Measurements from ENCODE around the gene TMEM253.

Gene TMEM253

DNA sequence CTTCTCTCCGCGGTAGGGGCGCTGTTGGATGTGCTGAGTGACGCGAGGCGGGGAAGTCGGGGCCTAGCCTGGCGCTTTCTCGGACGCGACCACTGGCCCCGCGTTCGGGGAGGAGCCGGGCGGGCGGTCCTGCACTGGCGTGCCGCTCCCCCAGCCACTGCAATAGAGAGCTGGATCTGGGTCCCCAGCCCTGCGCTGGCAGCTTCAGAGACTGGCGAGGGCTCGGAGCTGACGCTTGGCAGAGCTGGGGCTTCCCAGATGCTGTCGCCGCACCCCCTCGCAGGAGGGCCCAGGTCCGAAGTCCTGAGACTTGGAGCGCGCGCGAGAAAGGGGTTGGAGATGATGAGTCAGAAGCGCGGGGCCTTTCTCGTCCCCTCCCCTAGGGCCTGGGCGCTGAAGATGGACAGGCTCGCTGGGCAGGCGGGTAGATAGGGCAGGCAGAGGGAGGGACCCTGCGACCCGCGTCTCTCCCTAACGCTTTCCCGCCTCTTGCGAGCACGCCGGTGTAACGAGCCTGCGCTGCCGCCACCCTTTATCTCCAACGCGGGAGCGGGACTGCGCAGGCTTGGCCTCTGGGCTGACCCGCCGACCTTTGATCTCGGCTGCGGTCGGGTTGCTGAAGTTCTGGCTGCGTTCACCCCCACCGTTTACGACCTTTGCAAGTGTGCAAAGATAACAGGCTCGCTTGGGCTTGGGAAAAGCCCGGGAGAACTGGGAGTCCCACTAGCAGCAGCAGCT, 3.0 kb downstream of the TMEM253 start:
- DNase-seq (ENCODE audit: low read depth in 2 of 2, low spot score in 1 of 2), result peak; percentile 86 to 87

GRCh38 chr14:21104448-21105060, 3.7 kb downstream of the TMEM253 start:
- DNase-seq (ENCODE audit: low read depth in 2 of 2, low spot score in 1 of 2), result peak; percentile 31 to 48

- no peak for DNase-seq (ENCODE audit: low read depth in 2 of 2, low spot score in 1 of 2)
These were observed 4.2 kb downstream of the TMEM253 start for GRCh38 chr14:21105095-21105494.

GRCh38 chr14:21106176-21106497, 5.3 kb downstream of the TMEM253 start:
- no peak for DNase-seq (ENCODE audit: low read depth in 2 of 2, low spot score in 1 of 2)

- DNase-seq (ENCODE audit: low read depth in 2 of 2, low spot score in 1 of 2), result peak; percentile 32 to 56
These were observed 5.8 kb downstream of the TMEM253 start for GRCh38 chr14:21106498-21107282.

GRCh38 chr14:21107283-21107800, 6.5 kb downstream of the TMEM253 start:
- DNase-seq (ENCODE audit: low read depth in 2 of 2, low spot score in 1 of 2), result no peak

GRCh38 chr14:21108791-21109190, 7.9 kb downstream of the TMEM253 start:
- DNase-seq (ENCODE audit: low read depth in 2 of 2, low spot score in 1 of 2), result no peak

DNA sequence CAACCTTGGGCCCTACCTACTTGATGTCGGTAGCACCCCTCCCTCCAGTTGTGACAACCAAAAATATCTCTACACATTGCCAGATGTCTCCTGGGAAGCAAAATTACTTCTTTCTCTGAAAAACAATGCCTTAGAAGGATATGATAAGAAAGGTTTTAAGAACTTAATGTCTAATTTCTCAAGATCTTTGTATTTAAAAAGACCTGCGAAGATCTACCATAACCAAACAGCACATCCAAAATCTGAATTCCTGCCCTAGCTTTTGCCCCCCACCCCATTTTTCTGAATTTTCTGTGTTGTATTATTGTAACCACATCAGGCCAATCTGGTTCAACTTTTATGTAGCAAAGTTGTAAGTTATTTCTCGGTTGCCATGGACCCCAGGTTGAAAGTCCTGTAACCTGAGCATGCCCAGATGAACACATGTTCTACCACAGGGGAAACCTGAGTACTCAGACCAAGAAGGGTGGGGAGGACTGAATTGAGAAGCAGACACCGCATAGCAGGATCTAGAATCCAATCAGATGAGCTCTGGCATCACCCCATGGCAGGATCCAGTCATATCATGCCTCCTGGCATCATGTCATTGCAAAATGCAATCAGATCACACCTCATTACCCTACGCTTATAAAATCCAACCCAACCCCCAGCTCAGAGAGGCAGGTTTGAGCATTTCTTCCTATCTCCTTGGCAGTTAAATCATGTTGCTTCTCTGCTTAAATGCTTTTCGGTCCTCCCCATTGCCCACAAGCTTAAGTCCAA, 8.7 kb downstream of the TMEM253 start:
- DNase-seq (ENCODE audit: low read depth in 2 of 2, low spot score in 1 of 2), result no peak

DNA sequence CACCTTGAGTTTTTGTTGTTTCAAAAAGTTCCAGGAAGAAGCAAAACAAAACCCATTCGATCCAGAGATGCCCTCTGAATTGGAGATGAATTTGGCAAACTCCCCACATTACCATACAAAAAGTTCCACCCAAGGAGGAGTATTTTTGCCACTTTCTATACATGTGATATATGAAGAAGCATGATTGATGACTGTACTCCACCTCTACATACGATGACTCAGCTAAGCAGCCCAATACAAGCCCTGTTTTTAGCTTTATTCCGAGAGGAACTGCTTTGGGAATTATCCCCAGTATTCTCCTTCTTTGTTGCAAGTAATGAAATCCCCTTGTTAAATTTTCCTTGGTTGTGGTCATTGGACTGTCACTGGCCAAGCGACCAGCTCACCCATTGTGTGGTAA, 11.4 kb downstream of the TMEM253 start:
- DNase-seq (ENCODE audit: low read depth in 2 of 2, low spot score in 1 of 2), result no peak

DNA sequence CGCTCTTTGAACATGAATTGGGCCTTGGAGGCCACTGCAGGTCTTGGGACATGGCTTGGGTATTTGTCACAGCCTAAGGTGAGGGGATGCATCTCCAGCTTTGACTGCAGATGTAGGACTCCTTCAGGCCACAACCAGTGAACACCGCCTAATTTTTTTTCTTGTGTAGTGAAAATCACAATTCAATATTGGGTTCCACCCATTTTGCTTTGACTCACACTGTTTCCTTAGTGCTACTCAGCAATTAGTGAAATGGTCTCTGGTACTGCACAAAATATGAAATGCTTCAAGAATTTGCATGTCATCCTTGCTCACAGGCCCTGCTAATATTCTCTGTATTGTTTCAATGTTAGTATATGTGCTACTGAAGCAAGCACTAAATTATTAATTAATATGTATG, 12.5 kb downstream of the TMEM253 start:
- DNase-seq (ENCODE audit: low read depth in 2 of 2, low spot score in 1 of 2), result no peak

DNA sequence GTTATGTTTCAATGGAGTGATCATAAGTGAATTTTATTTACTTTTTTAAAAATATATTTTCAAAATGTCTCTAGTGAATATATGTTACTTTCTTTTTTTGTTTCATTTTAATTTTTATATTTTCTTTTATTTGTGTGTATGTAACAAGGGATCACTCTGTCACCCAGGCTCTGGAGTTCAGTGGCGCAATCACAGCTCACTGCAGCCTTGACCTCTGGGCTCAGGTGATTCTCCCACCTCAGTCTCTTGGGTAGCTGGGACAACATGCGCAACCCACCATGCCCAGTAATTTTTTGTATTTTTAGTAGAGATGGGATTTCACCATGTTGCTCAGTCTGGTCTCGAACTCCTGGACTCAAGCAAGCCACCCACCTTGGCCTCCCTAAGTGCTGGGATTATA, 18.1 kb downstream of the TMEM253 start:
- no peak for DNase-seq (ENCODE audit: low read depth in 2 of 2, low spot score in 1 of 2)

DNA sequence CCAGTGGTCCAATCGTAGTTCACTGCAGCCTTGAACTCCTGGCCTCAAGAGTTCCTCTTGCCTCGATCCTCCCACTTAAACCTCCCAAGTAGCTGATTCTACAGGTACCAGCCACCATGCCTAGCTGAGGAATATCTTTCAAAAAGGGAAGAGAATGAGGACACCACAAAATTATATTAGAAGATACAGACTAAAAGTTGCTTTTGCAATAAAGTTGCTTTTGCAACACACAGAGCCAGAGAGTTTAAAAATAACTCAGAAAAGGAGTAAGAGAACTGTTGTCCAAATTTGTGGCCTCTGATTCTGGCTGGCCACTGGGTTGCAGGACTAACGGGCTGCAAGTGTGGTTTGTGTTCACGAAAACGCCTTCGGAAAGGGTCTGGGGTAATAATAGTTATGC, 19.8 kb downstream of the TMEM253 start:
- DNase-seq (ENCODE audit: low read depth in 2 of 2, low spot score in 1 of 2), result no peak

- no peak for DNase-seq (ENCODE audit: low read depth in 2 of 2, low spot score in 1 of 2)
These were observed 20.3 kb downstream of the TMEM253 start for GRCh38 chr14:21121122-21121521.

DNA sequence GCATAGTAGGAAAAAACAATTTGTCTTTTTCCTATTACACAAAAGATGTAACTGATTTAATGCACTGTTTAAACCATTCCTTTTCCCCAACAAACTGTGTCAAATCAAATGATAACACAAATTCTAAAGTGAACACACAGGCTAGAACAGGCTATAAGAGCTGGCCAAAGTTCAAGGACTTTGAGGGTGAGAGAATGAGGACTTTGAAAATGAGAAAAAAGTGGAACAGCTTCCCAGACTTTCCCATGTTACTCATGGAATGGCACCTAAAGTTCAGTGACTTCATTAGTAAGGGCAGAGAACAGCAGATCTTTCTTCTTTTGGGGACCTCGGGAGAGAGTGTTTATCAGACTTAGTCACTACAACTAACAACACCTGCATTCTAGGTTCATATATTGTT, 22.6 kb downstream of the TMEM253 start:
- no peak for DNase-seq (ENCODE audit: low read depth in 2 of 2, low spot score in 1 of 2)

- no peak for DNase-seq (ENCODE audit: low read depth in 2 of 2, low spot score in 1 of 2)
These were observed 33.0 kb downstream of the TMEM253 start for GRCh38 chr14:21133901-21134300.

GRCh38 chr14:21136024-21136423, 35.2 kb downstream of the TMEM253 start:
- DNase-seq (ENCODE audit: low read depth in 2 of 2, low spot score in 1 of 2), result no peak

DNA sequence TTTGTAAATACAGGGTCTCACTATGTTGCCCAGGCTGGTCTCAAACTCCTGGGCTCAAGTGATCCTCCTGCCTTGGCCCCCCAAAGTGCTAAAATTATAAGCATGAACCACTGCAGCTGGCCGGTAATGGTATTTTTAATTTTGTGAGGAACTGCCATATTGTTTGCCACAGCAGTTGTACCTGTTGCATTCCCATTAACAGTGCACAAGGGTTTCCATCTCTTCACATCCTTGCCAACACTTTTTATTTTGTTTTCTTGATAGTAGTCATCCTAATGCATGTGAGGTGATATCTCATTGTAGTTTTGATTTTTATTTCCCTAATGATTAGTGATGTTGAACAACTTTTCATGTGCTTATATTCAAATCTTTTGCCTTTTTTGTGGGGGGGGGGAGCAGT, 41.5 kb downstream of the TMEM253 start:
- DNase-seq (ENCODE audit: low read depth in 2 of 2, low spot score in 1 of 2), result no peak

- no peak for DNase-seq (ENCODE audit: low read depth in 2 of 2, low spot score in 1 of 2)
These were observed 44.6 kb downstream of the TMEM253 start for GRCh38 chr14:21145437-21145836.

DNA sequence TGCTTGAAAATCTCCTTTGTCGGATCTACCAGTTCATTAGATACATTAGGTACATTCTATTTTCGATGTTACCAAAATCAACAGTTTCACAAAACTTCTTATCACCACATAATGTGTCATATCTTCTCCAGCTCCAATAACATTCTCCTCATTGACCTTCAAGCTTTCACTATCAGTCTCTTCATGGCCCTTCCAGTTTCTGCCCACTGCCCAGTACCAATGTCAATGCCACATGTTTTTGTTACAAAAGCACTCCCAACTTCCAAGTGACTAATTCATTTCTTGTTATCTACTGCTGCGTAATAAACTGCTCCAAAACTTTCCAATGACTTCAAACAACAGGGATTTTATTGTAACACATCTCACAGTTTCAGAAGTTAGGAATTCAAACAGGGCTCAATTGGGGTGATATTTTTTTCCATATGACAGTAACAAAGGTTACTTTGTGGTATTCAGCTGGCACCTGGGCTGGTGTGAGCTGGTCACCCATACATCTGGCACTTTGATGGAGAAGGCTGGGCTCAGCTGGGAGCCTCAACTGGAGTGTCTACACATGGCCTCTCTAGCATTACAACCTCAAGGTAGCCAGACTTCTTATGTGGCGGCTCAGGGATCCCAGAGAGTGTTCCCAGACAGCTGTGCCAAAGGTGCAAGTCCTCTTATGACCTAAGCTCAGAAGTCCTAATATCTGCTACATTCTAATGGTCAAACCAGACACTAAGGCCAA, 48.9 kb downstream of the TMEM253 start:
- DNase-seq (ENCODE audit: low read depth in 2 of 2, low spot score in 1 of 2), result no peak

Measured in stimulated activated CD8-positive, alpha-beta memory T cell treated with anti-CD3 and anti-CD28 coated beads, Interleukin-4, amount 100 ng/mL, for 1 hour (primary cell).